Endothelial cell of hepatic sinusoid (primary cell): ENCODE results near the gene PLCG2.

Experiments used
- in situ Hi-C: cut with HindIII; loops from 2 replicates; pipeline ENCODE4 v1.10.0; 2017; ENCODE audit warnings: low sequenced_read_pairs

PLCG2 gene

GRCh38 chr16:81841722-81842121 lies 62.6 kb downstream of the PLCG2 start:
- in situ Hi-C loops = no loop called here

GRCh38 chr16:81842564-81843242 lies 63.6 kb downstream of the PLCG2 start:
- in situ Hi-C loops = no loop called here

- in situ Hi-C loops = no loop called here
Measured at GRCh38 chr16:81843243-81843582, 64.1 kb downstream of the PLCG2 start.

- in situ Hi-C loops = no loop called here
Measured at GRCh38 chr16:81843683-81844082, 64.6 kb downstream of the PLCG2 start.

- in situ Hi-C loops = no loop called here
Measured at GRCh38 chr16:81846105-81846504, 67.0 kb downstream of the PLCG2 start.

GRCh38 chr16:81848306-81848853 lies 69.3 kb downstream of the PLCG2 start:
- in situ Hi-C loops = no loop called here

- in situ Hi-C loops = loop anchor here (5.0 kb wide), 1 partner anchor 42 kb away; no protein-coding TSS in a partner anchor
Measured at GRCh38 chr16:81850197-81850944, 71.3 kb downstream of the PLCG2 start.

GRCh38 chr16:81852347-81852746 lies 73.3 kb downstream of the PLCG2 start:
- in situ Hi-C loops = loop anchor here (5.0 kb wide), 1 partner anchor 40 kb away; no protein-coding TSS in a partner anchor

GRCh38 chr16:81855552-81856153 lies 76.6 kb downstream of the PLCG2 start:
- in situ Hi-C loops = no loop called here

- in situ Hi-C loops = no loop called here
Measured at GRCh38 chr16:81860287-81861266, 81.5 kb downstream of the PLCG2 start.

GRCh38 chr16:81861503-81861902 lies 82.4 kb downstream of the PLCG2 start:
- in situ Hi-C loops = no loop called here

- in situ Hi-C loops = no loop called here
Measured at GRCh38 chr16:81861915-81862314, 82.8 kb downstream of the PLCG2 start.

GRCh38 chr16:81863630-81864352 lies 84.7 kb downstream of the PLCG2 start:
- in situ Hi-C loops = no loop called here

- in situ Hi-C loops = no loop called here
Measured at GRCh38 chr16:81864646-81865382, 85.7 kb downstream of the PLCG2 start.

GRCh38 chr16:81866820-81867440 lies 87.8 kb downstream of the PLCG2 start:
- in situ Hi-C loops = no loop called here

- in situ Hi-C loops = no loop called here
Measured at GRCh38 chr16:81868057-81868748, 89.1 kb downstream of the PLCG2 start.

- in situ Hi-C loops = no loop called here
Measured at GRCh38 chr16:81869326-81869725, 90.2 kb downstream of the PLCG2 start.

GRCh38 chr16:81873206-81873605 lies 94.1 kb downstream of the PLCG2 start:
- in situ Hi-C loops = no loop called here
